ENCODE measurements around the gene UBA1.

DNA sequence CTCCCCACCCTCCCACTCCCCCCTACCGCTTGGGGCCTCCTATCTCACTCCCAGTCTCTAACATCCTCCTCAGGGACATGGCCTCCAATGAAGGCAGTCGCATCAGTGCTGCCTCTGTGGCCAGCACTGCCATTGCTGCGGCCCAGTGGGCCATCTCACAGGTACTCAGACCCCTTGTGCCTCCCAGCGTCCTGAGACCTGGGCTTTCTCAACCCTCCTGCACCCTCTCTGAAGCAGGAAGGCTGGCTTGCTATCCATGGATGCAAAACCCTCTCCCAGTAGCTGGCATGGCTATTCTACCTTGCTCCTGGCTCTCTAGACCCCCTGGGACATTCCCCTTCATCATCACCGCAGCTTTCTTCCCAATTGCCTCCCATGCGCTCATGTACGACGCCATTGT, 13.3 kb upstream of the UBA1 start:
- TF ChIP-seq CTCF (IDR thresholded peaks at IDR 0.05; ENCODE audit: insufficient read depth, low read length) (no peak), REST (IDR thresholded peaks at IDR 0.05; ENCODE audit: insufficient replicate concordance, low read depth) (no peak), POLR2AphosphoS5 (IDR thresholded peaks at IDR 0.05; ENCODE audit: low read depth) (no peak), SPI1 (IDR thresholded peaks at IDR 0.05; ENCODE audit: borderline replicate concordance, low read depth) (no peak)

All from HL-60 (cell line).